ENCODE data around the gene MYO18B. TPM values are rescaled to one million over a fixed set of nuclear protein-coding genes. Genes with fewer than 3 reads are reported as not detected.

The MYO18B gene
- total RNA-seq, 1 donor from 2014 or later = not detected

GRCh38 chr22:25833091-25833490 lies 91.1 kb downstream of the MYO18B start:
- DNase-seq = no peak

GRCh38 chr22:25833676-25834075 lies 91.7 kb downstream of the MYO18B start:
- H3K27me3 ChIP-seq (ENCODE audit: low read depth) = no peaks in the 10 kb centered on the region
- no peaks in the 10 kb centered on the region for H3K9me3 ChIP-seq
- TF ChIP-seq CTCF (IDR thresholded peaks at IDR 0.05) = no peak
- no peaks in the 10 kb centered on the region for H3K4me1 ChIP-seq
- ATAC-seq = no peak
- H3K36me3 ChIP-seq = no peaks in the 10 kb centered on the region
- intact Hi-C loops (cut with DNase I) = no loop called here
- DNase-seq = no peak
- no peak overlapping the region for H3K4me3 ChIP-seq
- H3K27ac ChIP-seq = no peak overlapping the region

More at GRCh38 chr22:25833091-25833490, 91.1 kb downstream of the MYO18B start:
- no peaks in the 10 kb centered on the region for H3K36me3 ChIP-seq
- no peaks in the 10 kb centered on the region for H3K27me3 ChIP-seq (ENCODE audit: low read depth)
- intact Hi-C loops (cut with DNase I) = no loop called here
- no peak for ATAC-seq
- no peak for TF ChIP-seq CTCF (IDR thresholded peaks at IDR 0.05)
- H3K4me1 ChIP-seq = no peaks in the 10 kb centered on the region
- no peak overlapping the region for H3K27ac ChIP-seq
- no peaks in the 10 kb centered on the region for H3K9me3 ChIP-seq
- no peak overlapping the region for H3K4me3 ChIP-seq

- DNase-seq (no peak), ATAC-seq (no peak)
- no peak for TF ChIP-seq CTCF (IDR thresholded peaks at IDR 0.05)
- no peaks in the 10 kb centered on the region for H3K9me3 ChIP-seq
- no peaks in the 10 kb centered on the region for H3K27me3 ChIP-seq (ENCODE audit: low read depth)
- no peaks in the 10 kb centered on the region for H3K36me3 ChIP-seq
- no peak overlapping the region for H3K4me3 ChIP-seq
- no peak overlapping the region for H3K27ac ChIP-seq
- intact Hi-C loops (cut with DNase I) = no loop called here
- no peaks in the 10 kb centered on the region for H3K4me1 ChIP-seq
Measured at GRCh38 chr22:25834490-25834889, 92.5 kb downstream of the MYO18B start.

GRCh38 chr22:25835348-25835747 lies 93.4 kb downstream of the MYO18B start:
- no peaks in the 10 kb centered on the region for H3K27me3 ChIP-seq (ENCODE audit: low read depth)
- H3K4me1 ChIP-seq = no peaks in the 10 kb centered on the region
- DNase-seq (no peak), ATAC-seq (no peak)
- TF ChIP-seq CTCF (IDR thresholded peaks at IDR 0.05) = no peak
- no peaks in the 10 kb centered on the region for H3K36me3 ChIP-seq
- H3K4me3 ChIP-seq = no peak overlapping the region
- intact Hi-C loops (cut with DNase I) = no loop called here
- H3K27ac ChIP-seq = no peak overlapping the region
- no peaks in the 10 kb centered on the region for H3K9me3 ChIP-seq

GRCh38 chr22:25837288-25837900 lies 95.4 kb downstream of the MYO18B start:
- DNase-seq (no peak), ATAC-seq (no peak)
- intact Hi-C loops (cut with DNase I) = no loop called here
- Histone ChIP-seq H3K9me3 (no peaks in the 10 kb centered on the region), H3K4me1 (no peaks in the 10 kb centered on the region), H3K36me3 (no peaks in the 10 kb centered on the region), H3K27ac (no peak overlapping the region), H3K27me3 (ENCODE audit: low read depth) (peaks cover 4% of the 10 kb centered on the region), H3K4me3 (no peak overlapping the region)
- no peak for TF ChIP-seq CTCF (IDR thresholded peaks at IDR 0.05)

Measured in lower lobe of right lung (tissue), 2 donors.